22Rv1 (cell line): ENCODE results near the gene UNC5B.

Experiments used
- ZFX ChIP-seq: fragments of 450-650 bp; IDR thresholded peaks from 2 replicates; pipeline ENCODE4 v1.6.1; 2017; ENCODE audit warnings: antibody characterized with exemption, borderline replicate concordance
- TF ChIP-seq, protein P1 (sequence below): fragments of 450-650 bp; IDR thresholded peaks from 2 replicates; pipeline ENCODE4 v1.5.1; 2017; ENCODE audit warnings: mild to moderate bottlenecking

DNA sequence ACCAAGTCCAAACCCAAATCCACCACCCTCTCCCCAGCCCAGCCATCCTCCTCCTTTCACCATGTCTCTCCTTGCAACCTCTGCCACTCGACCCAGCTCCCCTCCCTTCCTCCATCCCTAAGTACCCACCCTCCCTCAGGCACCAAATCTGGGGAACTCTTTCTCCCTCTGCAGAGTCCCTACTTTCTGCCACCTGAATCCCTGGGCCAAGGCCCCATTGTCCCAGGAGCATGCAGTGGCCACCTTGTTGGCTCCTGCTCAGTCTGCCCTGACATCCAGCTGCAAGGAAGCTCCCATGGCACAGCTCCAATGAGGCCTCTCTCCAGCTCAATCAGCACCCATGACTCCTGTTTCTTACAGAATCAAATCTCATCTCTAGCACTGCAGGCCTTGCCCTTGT lies 5.5 kb upstream of the UNC5B start:
- TF ChIP-seq, protein P1, sequence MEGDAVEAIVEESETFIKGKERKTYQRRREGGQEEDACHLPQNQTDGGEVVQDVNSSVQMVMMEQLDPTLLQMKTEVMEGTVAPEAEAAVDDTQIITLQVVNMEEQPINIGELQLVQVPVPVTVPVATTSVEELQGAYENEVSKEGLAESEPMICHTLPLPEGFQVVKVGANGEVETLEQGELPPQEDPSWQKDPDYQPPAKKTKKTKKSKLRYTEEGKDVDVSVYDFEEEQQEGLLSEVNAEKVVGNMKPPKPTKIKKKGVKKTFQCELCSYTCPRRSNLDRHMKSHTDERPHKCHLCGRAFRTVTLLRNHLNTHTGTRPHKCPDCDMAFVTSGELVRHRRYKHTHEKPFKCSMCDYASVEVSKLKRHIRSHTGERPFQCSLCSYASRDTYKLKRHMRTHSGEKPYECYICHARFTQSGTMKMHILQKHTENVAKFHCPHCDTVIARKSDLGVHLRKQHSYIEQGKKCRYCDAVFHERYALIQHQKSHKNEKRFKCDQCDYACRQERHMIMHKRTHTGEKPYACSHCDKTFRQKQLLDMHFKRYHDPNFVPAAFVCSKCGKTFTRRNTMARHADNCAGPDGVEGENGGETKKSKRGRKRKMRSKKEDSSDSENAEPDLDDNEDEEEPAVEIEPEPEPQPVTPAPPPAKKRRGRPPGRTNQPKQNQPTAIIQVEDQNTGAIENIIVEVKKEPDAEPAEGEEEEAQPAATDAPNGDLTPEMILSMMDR: no peak
- no peak for TF ChIP-seq ZFX
